SK-N-SH treated with all-trans-retinoic acid at 6 μM for 48 hours (cell line): ENCODE results near the gene TMEM214.

Experiments
- ATAC-seq: fragments of 200-7000 bp; cut with Tn5 transposase; 3 replicates; pipeline ENCODE4 v1.9.1; 2020; ENCODE audit warnings: mild to moderate bottlenecking, moderate library complexity
- ARNTL ChIP-seq: fragments of 450-650 bp; formaldehyde crosslinking; IDR thresholded peaks from 2 replicates; pipeline ENCODE4 v1.5.0; 2020; ENCODE audit warnings: low read depth, mild to moderate bottlenecking, moderate library complexity, borderline replicate concordance
- BACH2 ChIP-seq: fragments of 250-450 bp; sonication (Bioruptor Pico); IDR thresholded peaks from 2 replicates; pipeline ENCODE4 v1.9.0; 2021; ENCODE audit warnings: mild to moderate bottlenecking, borderline replicate concordance
- ESRRG ChIP-seq: fragments of 250-450 bp; sonication (Bioruptor Pico); IDR thresholded peaks from 2 replicates; pipeline ENCODE4 v1.6.1; 2021; ENCODE audit warnings: mild to moderate bottlenecking
- GLIS3 ChIP-seq: fragments of 250-450 bp; sonication (Bioruptor Pico); IDR thresholded peaks from 2 replicates; pipeline ENCODE4 v1.5.0; 2020; ENCODE audit warnings: mild to moderate bottlenecking, moderate library complexity
- ISL1 ChIP-seq: fragments of 250-450 bp; sonication (Bioruptor Pico); IDR thresholded peaks from 2 replicates; pipeline ENCODE4 v2.1.2; 2022; ENCODE audit warnings: mild to moderate bottlenecking, moderate library complexity
- PPARA ChIP-seq: fragments of 250-450 bp; sonication (Bioruptor Pico); IDR thresholded peaks from 2 replicates; pipeline ENCODE4 v1.5.0; 2020; ENCODE audit warnings: mild to moderate bottlenecking, borderline replicate concordance
- RARB ChIP-seq: fragments of 250-450 bp; sonication (Bioruptor Pico); IDR thresholded peaks from 2 replicates; pipeline ENCODE4 v1.8.0; 2021; ENCODE audit warnings: mild to moderate bottlenecking, moderate library complexity
- TCF4 ChIP-seq: fragments of 250-450 bp; sonication (Bioruptor Pico); IDR thresholded peaks from 2 replicates; pipeline ENCODE4 v1.8.0; 2021; ENCODE audit warnings: mild to moderate bottlenecking, moderate library complexity, borderline replicate concordance
- TOX ChIP-seq: fragments of 250-450 bp; sonication (Bioruptor Pico); IDR thresholded peaks from 2 replicates; pipeline ENCODE4 v1.8.0; 2021; ENCODE audit warnings: mild to moderate bottlenecking, moderate library complexity, borderline replicate concordance
- ZFP30 ChIP-seq: fragments of 450-650 bp; formaldehyde crosslinking; IDR thresholded peaks from 2 replicates; pipeline ENCODE4 v1.5.0; 2022; ENCODE audit warnings: mild to moderate bottlenecking, moderate library complexity
- ZNF565 ChIP-seq: fragments of 450-650 bp; formaldehyde crosslinking; conservative IDR thresholded peaks from 2 replicates; pipeline ENCODE4 v1.5.0; 2020; ENCODE audit warnings: low read depth, mild to moderate bottlenecking, moderate library complexity
- ZNF70 ChIP-seq: fragments of 450-650 bp; formaldehyde crosslinking; IDR thresholded peaks from 2 replicates; pipeline ENCODE4 v1.5.0; 2020; ENCODE audit warnings: mild to moderate bottlenecking, moderate library complexity
- ZNF8 ChIP-seq: fragments of 450-650 bp; formaldehyde crosslinking; IDR thresholded peaks from 2 replicates; pipeline ENCODE4 v1.5.0; 2020; ENCODE audit warnings: mild to moderate bottlenecking, moderate library complexity
- TF ChIP-seq, protein P1 (sequence below): fragments of 250-450 bp; sonication (Bioruptor Pico); IDR thresholded peaks from 2 replicates; pipeline ENCODE4 v1.5.1; 2021; ENCODE audit warnings: mild to moderate bottlenecking, moderate library complexity
- TF ChIP-seq, protein P2 (sequence below): fragments of 250-450 bp; sonication (Bioruptor Pico); IDR thresholded peaks from 2 replicates; pipeline ENCODE4 v1.8.0; 2021; ENCODE audit warnings: low read depth, mild to moderate bottlenecking, moderate library complexity, borderline replicate concordance
- TF ChIP-seq, protein P3 (sequence below): fragments of 250-450 bp; sonication (Bioruptor Pico); IDR thresholded peaks from 2 replicates; pipeline ENCODE4 v1.8.0; 2020; ENCODE audit warnings: mild to moderate bottlenecking, moderate library complexity, borderline replicate concordance
- TF ChIP-seq, protein P4 (sequence below): fragments of 250-450 bp; sonication (Bioruptor Pico); IDR thresholded peaks from 2 replicates; pipeline ENCODE4 v1.5.0; 2020; ENCODE audit warnings: mild to moderate bottlenecking, moderate library complexity
- TF ChIP-seq, protein P5 (sequence below): fragments of 250-450 bp; sonication (Bioruptor Pico); IDR thresholded peaks from 2 replicates; pipeline ENCODE4 v1.5.1; 2020; ENCODE audit warnings: low read depth, mild to moderate bottlenecking, moderate library complexity

Gene TMEM214

DNA sequence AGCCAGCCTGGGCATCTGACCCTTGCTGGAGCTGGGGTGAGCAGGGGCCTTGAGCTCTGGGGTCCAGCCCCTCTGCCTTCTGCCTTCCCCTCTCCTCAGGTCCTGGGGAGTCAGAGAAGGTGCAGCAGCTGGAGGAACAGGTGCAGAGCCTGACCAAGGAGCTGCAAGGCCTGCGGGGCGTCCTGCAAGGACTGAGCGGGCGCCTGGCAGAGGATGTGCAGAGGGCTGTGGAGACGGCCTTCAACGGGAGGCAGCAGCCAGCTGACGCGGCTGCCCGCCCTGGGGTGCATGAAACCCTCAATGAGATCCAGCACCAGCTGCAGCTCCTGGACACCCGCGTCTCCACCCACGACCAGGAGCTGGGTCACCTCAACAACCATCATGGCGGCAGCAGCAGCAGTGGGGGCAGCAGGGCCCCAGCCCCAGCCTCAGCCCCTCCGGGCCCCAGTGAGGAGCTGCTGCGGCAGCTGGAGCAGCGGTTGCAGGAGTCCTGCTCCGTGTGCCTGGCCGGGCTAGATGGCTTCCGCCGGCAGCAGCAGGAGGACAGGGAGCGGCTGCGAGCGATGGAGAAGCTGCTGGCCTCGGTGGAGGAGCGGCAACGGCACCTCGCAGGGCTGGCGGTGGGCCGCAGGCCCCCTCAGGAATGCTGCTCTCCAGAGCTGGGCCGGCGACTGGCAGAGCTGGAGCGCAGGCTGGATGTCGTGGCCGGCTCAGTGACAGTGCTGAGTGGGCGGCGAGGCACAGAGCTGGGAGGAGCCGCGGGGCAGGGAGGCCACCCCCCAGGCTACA is 49.4 kb downstream of the TMEM214 start (continued):
- TF ChIP-seq, protein P1, sequence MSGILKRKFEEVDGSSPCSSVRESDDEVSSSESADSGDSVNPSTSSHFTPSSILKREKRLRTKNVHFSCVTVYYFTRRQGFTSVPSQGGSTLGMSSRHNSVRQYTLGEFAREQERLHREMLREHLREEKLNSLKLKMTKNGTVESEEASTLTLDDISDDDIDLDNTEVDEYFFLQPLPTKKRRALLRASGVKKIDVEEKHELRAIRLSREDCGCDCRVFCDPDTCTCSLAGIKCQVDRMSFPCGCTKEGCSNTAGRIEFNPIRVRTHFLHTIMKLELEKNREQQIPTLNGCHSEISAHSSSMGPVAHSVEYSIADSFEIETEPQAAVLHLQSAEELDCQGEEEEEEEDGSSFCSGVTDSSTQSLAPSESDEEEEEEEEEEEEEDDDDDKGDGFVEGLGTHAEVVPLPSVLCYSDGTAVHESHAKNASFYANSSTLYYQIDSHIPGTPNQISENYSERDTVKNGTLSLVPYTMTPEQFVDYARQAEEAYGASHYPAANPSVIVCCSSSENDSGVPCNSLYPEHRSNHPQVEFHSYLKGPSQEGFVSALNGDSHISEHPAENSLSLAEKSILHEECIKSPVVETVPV (CRISPR knock-in tag) = no peak
- TF ChIP-seq ZFP30 (CRISPR knock-in tag) (no peak), TCF4 (no peak)
- TF ChIP-seq, protein P2, sequence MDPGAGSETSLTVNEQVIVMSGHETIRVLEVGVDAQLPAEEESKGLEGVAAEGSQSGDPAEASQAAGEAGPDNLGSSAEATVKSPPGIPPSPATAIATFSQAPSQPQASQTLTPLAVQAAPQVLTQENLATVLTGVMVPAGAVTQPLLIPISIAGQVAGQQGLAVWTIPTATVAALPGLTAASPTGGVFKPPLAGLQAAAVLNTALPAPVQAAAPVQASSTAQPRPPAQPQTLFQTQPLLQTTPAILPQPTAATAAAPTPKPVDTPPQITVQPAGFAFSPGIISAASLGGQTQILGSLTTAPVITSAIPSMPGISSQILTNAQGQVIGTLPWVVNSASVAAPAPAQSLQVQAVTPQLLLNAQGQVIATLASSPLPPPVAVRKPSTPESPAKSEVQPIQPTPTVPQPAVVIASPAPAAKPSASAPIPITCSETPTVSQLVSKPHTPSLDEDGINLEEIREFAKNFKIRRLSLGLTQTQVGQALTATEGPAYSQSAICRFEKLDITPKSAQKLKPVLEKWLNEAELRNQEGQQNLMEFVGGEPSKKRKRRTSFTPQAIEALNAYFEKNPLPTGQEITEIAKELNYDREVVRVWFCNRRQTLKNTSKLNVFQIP = no peak

DNA sequence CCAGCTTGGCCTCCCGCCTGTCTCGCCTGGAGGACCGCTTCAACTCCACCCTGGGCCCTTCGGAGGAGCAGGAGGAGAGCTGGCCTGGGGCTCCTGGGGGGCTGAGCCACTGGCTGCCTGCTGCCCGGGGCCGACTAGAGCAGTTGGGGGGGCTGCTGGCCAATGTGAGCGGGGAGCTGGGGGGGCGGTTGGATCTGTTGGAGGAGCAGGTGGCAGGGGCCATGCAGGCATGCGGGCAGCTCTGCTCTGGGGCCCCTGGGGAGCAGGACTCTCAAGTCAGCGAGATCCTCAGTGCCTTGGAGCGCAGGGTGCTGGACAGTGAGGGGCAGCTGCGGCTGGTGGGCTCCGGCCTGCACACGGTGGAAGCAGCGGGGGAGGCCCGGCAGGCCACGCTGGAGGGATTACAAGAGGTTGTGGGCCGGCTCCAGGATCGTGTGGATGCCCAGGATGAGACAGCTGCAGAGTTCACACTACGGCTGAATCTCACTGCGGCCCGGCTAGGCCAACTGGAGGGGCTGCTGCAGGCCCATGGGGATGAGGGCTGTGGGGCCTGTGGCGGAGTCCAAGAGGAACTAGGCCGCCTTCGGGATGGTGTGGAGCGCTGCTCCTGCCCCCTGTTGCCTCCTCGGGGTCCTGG is 50.1 kb downstream of the TMEM214 start:
- TF ChIP-seq PPARA (CRISPR knock-in tag) = no peak
- TF ChIP-seq ZFP30 (CRISPR knock-in tag) = no peak
- TF ChIP-seq, protein P3, sequence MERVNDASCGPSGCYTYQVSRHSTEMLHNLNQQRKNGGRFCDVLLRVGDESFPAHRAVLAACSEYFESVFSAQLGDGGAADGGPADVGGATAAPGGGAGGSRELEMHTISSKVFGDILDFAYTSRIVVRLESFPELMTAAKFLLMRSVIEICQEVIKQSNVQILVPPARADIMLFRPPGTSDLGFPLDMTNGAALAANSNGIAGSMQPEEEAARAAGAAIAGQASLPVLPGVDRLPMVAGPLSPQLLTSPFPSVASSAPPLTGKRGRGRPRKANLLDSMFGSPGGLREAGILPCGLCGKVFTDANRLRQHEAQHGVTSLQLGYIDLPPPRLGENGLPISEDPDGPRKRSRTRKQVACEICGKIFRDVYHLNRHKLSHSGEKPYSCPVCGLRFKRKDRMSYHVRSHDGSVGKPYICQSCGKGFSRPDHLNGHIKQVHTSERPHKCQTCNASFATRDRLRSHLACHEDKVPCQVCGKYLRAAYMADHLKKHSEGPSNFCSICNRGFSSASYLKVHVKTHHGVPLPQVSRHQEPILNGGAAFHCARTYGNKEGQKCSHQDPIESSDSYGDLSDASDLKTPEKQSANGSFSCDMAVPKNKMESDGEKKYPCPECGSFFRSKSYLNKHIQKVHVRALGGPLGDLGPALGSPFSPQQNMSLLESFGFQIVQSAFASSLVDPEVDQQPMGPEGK = no peak
- TF ChIP-seq, protein P4, sequence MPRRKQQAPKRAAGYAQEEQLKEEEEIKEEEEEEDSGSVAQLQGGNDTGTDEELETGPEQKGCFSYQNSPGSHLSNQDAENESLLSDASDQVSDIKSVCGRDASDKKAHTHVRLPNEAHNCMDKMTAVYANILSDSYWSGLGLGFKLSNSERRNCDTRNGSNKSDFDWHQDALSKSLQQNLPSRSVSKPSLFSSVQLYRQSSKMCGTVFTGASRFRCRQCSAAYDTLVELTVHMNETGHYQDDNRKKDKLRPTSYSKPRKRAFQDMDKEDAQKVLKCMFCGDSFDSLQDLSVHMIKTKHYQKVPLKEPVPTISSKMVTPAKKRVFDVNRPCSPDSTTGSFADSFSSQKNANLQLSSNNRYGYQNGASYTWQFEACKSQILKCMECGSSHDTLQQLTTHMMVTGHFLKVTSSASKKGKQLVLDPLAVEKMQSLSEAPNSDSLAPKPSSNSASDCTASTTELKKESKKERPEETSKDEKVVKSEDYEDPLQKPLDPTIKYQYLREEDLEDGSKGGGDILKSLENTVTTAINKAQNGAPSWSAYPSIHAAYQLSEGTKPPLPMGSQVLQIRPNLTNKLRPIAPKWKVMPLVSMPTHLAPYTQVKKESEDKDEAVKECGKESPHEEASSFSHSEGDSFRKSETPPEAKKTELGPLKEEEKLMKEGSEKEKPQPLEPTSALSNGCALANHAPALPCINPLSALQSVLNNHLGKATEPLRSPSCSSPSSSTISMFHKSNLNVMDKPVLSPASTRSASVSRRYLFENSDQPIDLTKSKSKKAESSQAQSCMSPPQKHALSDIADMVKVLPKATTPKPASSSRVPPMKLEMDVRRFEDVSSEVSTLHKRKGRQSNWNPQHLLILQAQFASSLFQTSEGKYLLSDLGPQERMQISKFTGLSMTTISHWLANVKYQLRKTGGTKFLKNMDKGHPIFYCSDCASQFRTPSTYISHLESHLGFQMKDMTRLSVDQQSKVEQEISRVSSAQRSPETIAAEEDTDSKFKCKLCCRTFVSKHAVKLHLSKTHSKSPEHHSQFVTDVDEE = no peak
- no peak for TF ChIP-seq GLIS3 (CRISPR knock-in tag)
- no peak for TF ChIP-seq TCF4
- no peak for TF ChIP-seq RARB
- TF ChIP-seq ARNTL (CRISPR knock-in tag) = no peak
- TF ChIP-seq, protein P5, sequence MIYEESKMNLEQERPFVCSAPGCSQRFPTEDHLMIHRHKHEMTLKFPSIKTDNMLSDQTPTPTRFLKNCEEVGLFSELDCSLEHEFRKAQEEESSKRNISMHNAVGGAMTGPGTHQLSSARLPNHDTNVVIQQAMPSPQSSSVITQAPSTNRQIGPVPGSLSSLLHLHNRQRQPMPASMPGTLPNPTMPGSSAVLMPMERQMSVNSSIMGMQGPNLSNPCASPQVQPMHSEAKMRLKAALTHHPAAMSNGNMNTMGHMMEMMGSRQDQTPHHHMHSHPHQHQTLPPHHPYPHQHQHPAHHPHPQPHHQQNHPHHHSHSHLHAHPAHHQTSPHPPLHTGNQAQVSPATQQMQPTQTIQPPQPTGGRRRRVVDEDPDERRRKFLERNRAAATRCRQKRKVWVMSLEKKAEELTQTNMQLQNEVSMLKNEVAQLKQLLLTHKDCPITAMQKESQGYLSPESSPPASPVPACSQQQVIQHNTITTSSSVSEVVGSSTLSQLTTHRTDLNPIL (CRISPR knock-in tag) = no peak
- no peak for TF ChIP-seq ESRRG (CRISPR knock-in tag)
- no peak for TF ChIP-seq ZNF8 (CRISPR knock-in tag)
- no peak for ATAC-seq

DNA sequence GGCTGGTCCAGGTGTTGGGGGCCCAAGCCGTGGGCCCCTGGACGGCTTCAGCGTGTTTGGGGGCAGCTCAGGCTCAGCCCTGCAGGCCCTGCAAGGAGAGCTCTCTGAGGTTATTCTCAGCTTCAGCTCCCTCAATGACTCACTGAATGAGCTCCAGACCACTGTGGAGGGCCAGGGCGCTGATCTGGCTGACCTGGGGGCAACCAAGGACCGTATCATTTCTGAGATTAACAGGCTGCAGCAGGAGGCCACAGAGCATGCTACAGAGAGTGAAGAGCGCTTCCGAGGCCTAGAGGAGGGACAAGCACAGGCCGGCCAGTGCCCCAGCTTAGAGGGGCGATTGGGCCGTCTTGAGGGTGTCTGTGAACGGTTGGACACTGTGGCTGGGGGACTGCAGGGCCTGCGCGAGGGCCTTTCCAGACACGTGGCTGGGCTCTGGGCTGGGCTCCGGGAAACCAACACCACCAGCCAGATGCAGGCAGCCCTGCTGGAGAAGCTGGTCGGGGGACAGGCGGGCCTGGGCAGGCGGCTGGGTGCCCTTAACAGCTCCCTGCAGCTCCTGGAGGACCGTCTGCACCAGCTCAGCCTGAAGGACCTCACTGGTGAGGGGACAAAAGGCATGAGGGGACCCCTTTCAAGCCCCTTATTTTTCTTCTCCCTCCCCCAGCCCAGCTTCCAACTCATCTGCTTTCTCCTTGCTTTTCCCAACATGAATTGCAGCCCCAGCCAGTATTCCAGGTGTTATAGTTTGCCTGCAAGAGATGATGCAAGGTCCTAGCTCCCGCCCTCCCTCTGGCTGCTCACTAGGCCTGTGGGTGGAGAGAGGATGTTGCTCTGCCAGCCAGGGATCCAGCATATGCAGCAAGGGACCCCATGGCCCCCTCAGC is 50.9 kb downstream of the TMEM214 start:
- no peak for ATAC-seq
- TF ChIP-seq ZFP30 (CRISPR knock-in tag) (no peak), ZNF8 (CRISPR knock-in tag) (no peak), ISL1 (CRISPR knock-in tag) (no peak), ARNTL (CRISPR knock-in tag) (no peak), BACH2 (no peak), ZNF70 (CRISPR knock-in tag) (no peak), PPARA (CRISPR knock-in tag) (no peak), ESRRG (CRISPR knock-in tag) (no peak), ZNF565 (CRISPR knock-in tag) (no peak), GLIS3 (CRISPR knock-in tag) (no peak), TOX (CRISPR knock-in tag) (no peak)
- TF ChIP-seq, protein P4 = no peak
- TF ChIP-seq, protein P2 = no peak
- TF ChIP-seq, protein P5 (CRISPR knock-in tag) = no peak
